ENCODE measurements around the gene RFT1. TPM values are rescaled to one million over a fixed set of nuclear protein-coding genes. Genes with fewer than 3 reads are reported as not detected.

The RFT1 gene
- total and polyA plus RNA-seq, 2 experiments from 2014 or later: 11.3 to 13.3 TPM

GRCh38 chr3:53085476-53085875, 44.8 kb downstream of the RFT1 start (continued):
- TF ChIP-seq REST (IDR thresholded peaks at IDR 0.05; ENCODE audit: unreplicated experiment) (no peak), STAT1 (IDR thresholded peaks at IDR 0.05; ENCODE audit: unreplicated experiment) (no peak), ZNF462 (CRISPR knock-in tag; IDR thresholded peaks at IDR 0.05) (no peak)

- H3K4me3 ChIP-seq: no peak overlapping the region
- Mint-ChIP-seq H3K27ac (no peak overlapping the region), H3K4me1 (peaks cover 2% of the 10 kb centered on the region; the same call in 1 of the 3 replicates), H3K27me3 (ENCODE audit: insufficient read depth, low read depth, poor library complexity) (peaks cover 12% of the 10 kb centered on the region), H3K4me3 (no peak overlapping the region), H3K9me3 (no peaks in the 10 kb centered on the region), H3K36me3 (ENCODE audit: low read depth) (no peaks in the 10 kb centered on the region)
- H3K79me2 ChIP-seq (replicated peaks; ENCODE audit: insufficient read depth): no peaks in the 10 kb centered on the region
- H3K4me2 ChIP-seq: no peak overlapping the region
- H3F3A ChIP-seq (replicated peaks; ENCODE audit: low read depth): 0 out of 2 replicates have a peak, but pooled peaks cover 4% of the 10 kb centered on the region
- H2AFZ ChIP-seq: no peak overlapping the region
- H3K4me1 ChIP-seq (ENCODE audit: insufficient read depth): no peaks in the 10 kb centered on the region
- no peak overlapping the region for H3K27ac ChIP-seq (ENCODE audit: low read depth)
- DNase-seq (ENCODE audit: low spot score): no peak
- H3K36me3 ChIP-seq (ENCODE audit: insufficient read depth): no peaks in the 10 kb centered on the region
- no peaks in the 10 kb centered on the region for H4K20me1 ChIP-seq (replicated peaks; ENCODE audit: insufficient read depth)
- ATAC-seq: no peak
- no peaks in the 10 kb centered on the region for H3K9me2 ChIP-seq (ENCODE audit: insufficient read depth)
- no peaks in the 10 kb centered on the region for H3K27me3 ChIP-seq (ENCODE audit: insufficient read depth)
- TF ChIP-seq ZNF462 (CRISPR knock-in tag; IDR thresholded peaks at IDR 0.05) (no peak), CREB1 (CRISPR knock-in tag; IDR thresholded peaks at IDR 0.05; ENCODE audit: low read depth) (no peak)
Measured at GRCh38 chr3:53084310-53085001, 45.8 kb downstream of the RFT1 start.
